ENCODE results near the gene CARMIL3.
A peak's percentile ranks its signal among the peaks of the same experiment; 100 is the strongest.
"Not testable (repeated sequence)": the region's sequence is repeated elsewhere in the genome, so short reads cannot be mapped to it uniquely, and the experiment has no call there.

The CARMIL3 gene

DNA sequence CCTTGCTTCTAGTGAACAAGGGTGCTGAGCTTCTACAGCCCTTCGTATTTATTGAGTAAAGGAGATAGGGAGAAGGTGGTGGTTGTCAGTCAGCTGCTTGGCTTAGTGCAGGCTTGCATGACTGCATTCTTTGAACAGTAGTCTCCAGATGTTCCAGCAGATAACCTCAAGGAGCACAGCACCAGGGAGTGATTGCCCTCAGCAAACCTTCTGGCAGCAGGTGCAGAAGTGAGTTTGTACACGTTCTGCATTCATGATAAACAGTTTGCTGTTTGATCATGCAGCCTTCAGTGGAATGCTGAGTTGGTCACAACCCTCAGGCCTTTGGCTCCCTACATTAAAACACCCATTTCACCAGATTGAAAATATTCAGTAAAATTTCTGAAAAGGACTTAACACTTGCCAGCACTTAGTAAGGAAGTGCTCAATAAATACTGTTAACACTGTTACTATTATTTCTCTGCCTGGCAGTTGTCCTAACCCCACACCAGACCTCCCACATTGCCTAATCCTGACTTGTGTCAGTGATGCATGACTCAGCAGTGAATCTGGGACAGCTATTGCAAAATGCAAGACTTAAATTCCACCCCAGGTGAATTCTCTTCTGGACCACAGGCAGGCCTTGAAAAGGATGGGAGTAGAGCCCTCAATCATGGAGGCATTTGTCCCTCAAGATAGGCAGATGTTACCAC lies 18.9 kb upstream of the CARMIL3 start:
- no peak for DNase-seq (ENCODE audit: low read depth)
- TF ChIP-seq, protein P1, sequence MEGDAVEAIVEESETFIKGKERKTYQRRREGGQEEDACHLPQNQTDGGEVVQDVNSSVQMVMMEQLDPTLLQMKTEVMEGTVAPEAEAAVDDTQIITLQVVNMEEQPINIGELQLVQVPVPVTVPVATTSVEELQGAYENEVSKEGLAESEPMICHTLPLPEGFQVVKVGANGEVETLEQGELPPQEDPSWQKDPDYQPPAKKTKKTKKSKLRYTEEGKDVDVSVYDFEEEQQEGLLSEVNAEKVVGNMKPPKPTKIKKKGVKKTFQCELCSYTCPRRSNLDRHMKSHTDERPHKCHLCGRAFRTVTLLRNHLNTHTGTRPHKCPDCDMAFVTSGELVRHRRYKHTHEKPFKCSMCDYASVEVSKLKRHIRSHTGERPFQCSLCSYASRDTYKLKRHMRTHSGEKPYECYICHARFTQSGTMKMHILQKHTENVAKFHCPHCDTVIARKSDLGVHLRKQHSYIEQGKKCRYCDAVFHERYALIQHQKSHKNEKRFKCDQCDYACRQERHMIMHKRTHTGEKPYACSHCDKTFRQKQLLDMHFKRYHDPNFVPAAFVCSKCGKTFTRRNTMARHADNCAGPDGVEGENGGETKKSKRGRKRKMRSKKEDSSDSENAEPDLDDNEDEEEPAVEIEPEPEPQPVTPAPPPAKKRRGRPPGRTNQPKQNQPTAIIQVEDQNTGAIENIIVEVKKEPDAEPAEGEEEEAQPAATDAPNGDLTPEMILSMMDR (conservative IDR thresholded peaks at IDR 0.05; ENCODE audit: low read depth, low read length): no peak
- no peak overlapping the region for H3K4me3 ChIP-seq (ENCODE audit: low read length)

DNA sequence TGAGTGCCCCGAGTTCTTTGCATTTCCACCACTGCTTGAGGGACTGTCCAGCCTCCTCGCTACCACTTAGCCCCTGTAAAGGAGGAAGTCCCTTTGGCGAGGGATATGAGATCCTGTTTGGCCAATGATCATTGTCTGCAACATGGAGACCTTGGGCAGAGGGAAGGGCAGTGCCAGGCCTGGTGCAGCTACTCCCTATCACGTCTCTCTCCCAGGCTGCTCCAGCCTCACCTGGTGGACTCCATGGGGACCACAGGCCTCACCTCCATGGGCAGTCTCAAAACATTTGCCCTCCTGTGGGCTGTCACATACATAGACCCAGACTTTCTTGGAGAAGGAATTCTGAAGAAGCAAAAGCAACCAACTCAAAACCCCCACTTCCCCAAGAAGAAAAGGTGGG lies 16.0 kb upstream of the CARMIL3 start:
- not testable (repeated sequence) for DNase-seq (ENCODE audit: low read depth)
- H3K4me3 ChIP-seq (ENCODE audit: low read length): peak overlapping the region; percentile 28

DNA sequence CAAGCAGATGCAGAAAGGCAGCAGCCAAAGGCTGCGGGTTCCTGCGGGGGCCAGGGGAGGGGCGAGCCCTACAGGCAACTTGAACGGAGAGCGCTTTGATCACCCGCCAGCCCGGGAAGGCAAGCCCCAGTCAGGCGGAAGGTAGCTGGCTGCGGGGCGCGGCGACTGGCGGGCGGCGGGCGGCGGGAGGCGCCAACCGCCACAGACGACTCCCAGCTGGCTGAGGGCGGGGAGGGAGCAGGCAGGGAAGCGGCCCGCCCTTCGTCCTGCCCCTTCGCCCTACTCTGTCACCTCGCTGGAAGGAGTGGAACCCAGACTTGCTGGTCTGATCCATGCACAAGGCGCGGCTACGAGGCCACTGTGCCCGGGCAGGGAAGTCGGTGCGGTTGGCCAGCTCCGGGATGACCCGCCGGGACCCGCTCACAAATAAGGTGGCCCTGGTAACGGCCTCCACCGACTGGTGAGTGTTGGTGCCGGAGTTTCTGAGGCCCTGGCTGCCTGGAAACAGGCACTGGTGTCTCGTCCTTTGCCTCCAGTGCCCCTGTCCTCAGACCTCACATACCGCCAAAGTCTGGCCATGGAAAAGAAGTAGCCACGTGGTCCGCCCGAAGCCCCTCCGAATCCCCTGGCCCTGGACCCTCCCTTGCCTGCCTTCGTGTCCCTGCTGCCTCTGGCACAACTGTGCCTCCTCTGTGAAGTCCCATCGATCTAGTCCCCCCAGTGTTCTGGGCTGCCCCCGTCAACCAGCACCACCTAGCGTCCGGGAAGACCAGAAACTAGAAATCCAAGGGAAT lies 15.4 kb upstream of the CARMIL3 start:
- TF ChIP-seq, protein P1 (conservative IDR thresholded peaks at IDR 0.05; ENCODE audit: low read depth, low read length): peak; percentile 86
- peak overlapping the region; percentile 58 for H3K4me3 ChIP-seq (ENCODE audit: low read length)
- no peak for DNase-seq (ENCODE audit: low read depth)

DNA sequence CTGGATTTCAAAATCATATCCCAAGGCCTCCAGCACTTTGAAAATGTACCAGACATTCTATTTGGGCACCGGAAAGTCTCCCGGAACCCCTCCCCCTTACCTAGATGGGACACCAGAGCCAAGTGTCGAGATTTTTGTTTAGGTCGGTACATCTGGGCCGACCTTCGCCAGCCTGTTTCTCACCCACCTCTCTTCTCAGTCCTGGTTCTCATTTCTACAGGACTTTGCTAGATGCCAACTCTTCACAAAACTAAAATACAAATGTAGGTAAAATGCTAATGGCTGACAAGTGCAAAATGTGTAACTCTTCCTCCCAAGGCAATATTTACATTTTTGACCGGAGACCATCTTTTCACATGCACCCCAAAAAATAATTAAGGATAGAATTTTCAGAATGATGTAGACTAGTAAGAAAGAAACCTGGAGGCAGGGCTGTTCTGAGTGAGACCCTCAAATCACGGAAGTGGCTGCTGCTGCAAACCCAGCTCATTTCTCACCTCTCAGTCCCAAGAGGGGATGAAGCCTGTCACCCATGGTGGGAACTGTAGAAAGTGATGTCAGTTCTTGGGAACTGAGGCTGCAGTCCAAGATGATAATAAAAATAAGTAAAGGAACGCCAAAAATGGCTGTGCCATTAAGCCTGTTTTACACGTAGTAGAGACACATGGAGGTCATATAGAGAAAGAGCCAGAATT lies 14.7 kb upstream of the CARMIL3 start:
- H3K4me3 ChIP-seq (ENCODE audit: low read length); DNase-seq (ENCODE audit: low read depth): not testable (repeated sequence)

DNA sequence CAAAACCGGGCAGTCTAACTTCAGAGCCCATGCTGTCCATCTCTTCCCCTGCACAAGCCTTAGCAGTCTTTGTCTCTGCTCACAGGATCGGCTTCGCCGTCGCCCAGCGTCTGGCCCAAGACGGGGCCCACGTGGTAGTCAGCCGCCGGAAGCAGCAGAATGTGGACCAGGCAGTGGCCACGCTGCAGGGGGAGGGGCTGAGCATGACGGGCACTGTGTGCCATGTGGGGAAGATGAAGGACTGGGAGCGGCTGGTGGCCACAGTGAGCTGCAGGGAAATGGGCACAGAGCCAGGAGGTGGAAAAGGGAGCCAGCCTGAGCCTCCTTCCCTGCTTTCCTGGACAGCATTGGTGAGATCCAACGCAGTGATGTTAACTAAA lies 14.2 kb upstream of the CARMIL3 start:
- TF ChIP-seq, protein P1 (conservative IDR thresholded peaks at IDR 0.05; ENCODE audit: low read depth, low read length): no peak
- DNase-seq (ENCODE audit: low read depth): no peak

DNA sequence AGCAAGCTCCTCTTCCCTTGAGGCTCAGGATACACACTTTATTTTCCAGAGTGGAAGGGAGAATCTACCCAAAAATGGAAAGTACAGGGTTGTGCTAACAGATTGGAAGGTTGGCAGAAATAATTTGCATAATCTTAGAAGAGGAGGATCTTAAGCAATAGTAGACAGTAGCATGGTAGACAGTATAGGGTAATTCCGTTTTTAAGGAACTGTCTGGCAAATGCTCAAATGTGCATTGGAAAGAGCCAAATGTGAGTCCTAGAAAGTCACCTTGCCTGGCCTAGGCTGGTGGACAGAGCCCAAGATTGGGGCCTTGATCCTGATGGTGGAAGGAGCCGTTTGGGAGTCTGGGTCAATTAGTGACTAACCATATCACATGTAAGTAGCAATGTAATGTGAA lies 13.1 kb upstream of the CARMIL3 start:
- no peak for DNase-seq (ENCODE audit: low read depth)
- H3K4me3 ChIP-seq (ENCODE audit: low read length): no peak overlapping the region
- TF ChIP-seq, protein P1 (conservative IDR thresholded peaks at IDR 0.05; ENCODE audit: low read depth, low read length): no peak

More for the DNA sequence above, 14.2 kb upstream of the CARMIL3 start:
- no peak overlapping the region for H3K4me3 ChIP-seq (ENCODE audit: low read length)

DNA sequence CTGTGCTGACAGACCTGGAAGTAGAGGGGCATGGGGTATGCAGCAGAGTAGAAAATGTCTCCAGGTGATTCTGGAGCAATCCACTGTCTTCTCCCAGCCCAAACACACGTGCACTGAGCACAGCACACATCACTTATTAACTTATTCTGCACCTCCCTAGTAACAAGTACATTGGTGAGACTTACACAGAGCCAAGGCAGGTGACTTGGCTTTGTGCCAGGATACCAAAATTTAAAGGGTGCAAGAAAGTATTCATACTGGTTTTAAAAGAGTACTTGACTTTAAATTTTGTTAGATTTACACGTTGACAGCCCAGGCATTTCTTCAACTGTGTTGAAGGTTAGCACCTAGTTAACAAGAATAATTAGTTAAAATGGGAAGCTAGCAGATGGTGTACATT lies 11.1 kb upstream of the CARMIL3 start:
- no peak for DNase-seq (ENCODE audit: low read depth)
- TF ChIP-seq, protein P1 (conservative IDR thresholded peaks at IDR 0.05; ENCODE audit: low read depth, low read length): no peak

DNA sequence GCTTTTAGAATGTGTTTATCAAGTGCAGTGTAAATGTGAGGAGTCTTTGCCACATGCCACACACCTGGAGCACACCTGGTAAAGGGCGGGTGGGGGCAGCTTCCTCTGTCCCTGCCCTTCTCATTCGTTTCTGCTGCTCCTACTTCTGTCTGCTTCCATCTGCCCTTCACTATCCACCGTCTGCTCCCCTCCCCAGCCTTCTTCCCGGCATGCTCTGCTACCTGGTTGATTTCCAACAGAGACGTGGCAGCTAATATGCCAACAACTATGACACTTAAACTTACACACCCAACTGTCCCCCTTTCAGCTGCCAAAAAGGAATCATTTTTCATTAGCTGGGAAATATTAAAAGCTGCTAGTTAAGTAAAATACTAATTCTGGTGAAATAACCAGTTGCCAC lies 9.1 kb upstream of the CARMIL3 start:
- TF ChIP-seq, protein P1 (conservative IDR thresholded peaks at IDR 0.05; ENCODE audit: low read depth, low read length): no peak
- no peak overlapping the region for H3K4me3 ChIP-seq (ENCODE audit: low read length)
- DNase-seq (ENCODE audit: low read depth): no peak

More for the DNA sequence above, 11.1 kb upstream of the CARMIL3 start:
- H3K4me3 ChIP-seq (ENCODE audit: low read length): no peak overlapping the region

DNA sequence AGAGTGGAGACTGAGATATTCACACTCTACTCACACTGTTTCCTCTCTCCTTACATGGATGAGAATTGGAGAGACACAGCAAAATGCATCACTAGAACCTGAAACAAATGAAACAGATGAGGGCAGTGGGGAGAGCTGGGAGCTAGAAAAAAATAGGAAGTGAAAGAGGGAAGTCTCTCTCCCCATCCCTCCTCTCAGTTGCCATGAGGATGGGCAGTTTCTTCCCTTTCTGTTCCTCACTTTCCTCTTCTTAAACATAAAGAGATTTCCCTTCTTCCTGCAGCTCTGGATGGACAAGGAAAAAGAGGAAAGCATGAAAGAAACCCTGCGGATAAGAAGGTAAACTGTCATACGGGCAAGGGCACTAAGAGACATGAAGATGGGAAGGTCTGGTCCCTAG lies 2.8 kb upstream of the CARMIL3 start:
- DNase-seq (ENCODE audit: low read depth); H3K4me3 ChIP-seq (ENCODE audit: low read length): not testable (repeated sequence)

DNA sequence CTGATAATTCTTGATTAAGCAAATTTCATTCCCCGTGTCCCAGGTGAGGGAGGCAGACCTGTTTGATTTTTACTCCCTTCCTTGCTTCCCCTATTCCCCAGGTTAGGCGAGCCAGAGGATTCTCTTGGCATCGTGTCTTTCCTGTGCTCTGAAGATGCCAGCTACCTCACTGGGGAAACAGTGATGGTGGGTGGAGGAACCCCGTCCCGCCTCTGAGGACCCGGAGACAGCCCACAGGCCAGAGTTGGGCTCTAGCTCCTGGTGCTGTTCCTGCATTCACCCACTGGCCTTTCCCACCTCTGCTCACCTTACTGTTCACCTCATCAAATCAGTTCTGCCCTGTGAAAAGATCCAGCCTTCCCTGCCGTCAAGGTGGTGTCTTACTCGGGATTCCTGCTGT lies 1.1 kb upstream of the CARMIL3 start:
- not testable (repeated sequence) for H3K4me3 ChIP-seq (ENCODE audit: low read length); DNase-seq (ENCODE audit: low read depth)

Data from retinal pigment epithelial cell (primary cell).